Measurements from ENCODE around the gene RPS6KA2.
"Not testable (repeated sequence)": the region's sequence is repeated elsewhere in the genome, so short reads cannot be mapped to it uniquely, and the experiment has no call there.

The RPS6KA2 gene

GRCh38 chr6:166655713-166656229, 28.7 kb upstream of the RPS6KA2 start:
- DNase-seq: no peak

- DNase-seq: no peak
These were observed 28.2 kb upstream of the RPS6KA2 start for GRCh38 chr6:166655251-166655650.

- no peak for DNase-seq
These were observed 27.5 kb upstream of the RPS6KA2 start for GRCh38 chr6:166654573-166654972.

GRCh38 chr6:166653639-166653941, 26.5 kb upstream of the RPS6KA2 start:
- no peak for DNase-seq

- no peak for DNase-seq
These were observed 24.1 kb upstream of the RPS6KA2 start for GRCh38 chr6:166650824-166651807.

GRCh38 chr6:166650047-166650446, 23.0 kb upstream of the RPS6KA2 start:
- DNase-seq: no peak

- DNase-seq: no peak
These were observed 21.8 kb upstream of the RPS6KA2 start for GRCh38 chr6:166648846-166649245.

GRCh38 chr6:166647896-166648295, 20.8 kb upstream of the RPS6KA2 start:
- DNase-seq: no peak

GRCh38 chr6:166646716-166647115, 19.7 kb upstream of the RPS6KA2 start:
- DNase-seq: no peak

- DNase-seq: no peak
These were observed 18.8 kb upstream of the RPS6KA2 start for GRCh38 chr6:166645896-166646295.

GRCh38 chr6:166644681-166645080, 17.6 kb upstream of the RPS6KA2 start:
- no peak for DNase-seq

- peak; percentile 32 for DNase-seq
These were observed 17.0 kb upstream of the RPS6KA2 start for GRCh38 chr6:166643891-166644590.

GRCh38 chr6:166642646-166643045, 15.6 kb upstream of the RPS6KA2 start:
- no peak for DNase-seq

- peak; percentile 67 for DNase-seq
These were observed 13.4 kb upstream of the RPS6KA2 start for GRCh38 chr6:166640342-166641043.

GRCh38 chr6:166639921-166640320, 12.9 kb upstream of the RPS6KA2 start:
- no peak for DNase-seq

GRCh38 chr6:166638573-166638964, 11.5 kb upstream of the RPS6KA2 start:
- DNase-seq: no peak

GRCh38 chr6:166637812-166638572, 10.9 kb upstream of the RPS6KA2 start:
- DNase-seq: no peak

- DNase-seq: no peak
These were observed 9.9 kb upstream of the RPS6KA2 start for GRCh38 chr6:166636934-166637333.

- no peak for DNase-seq
These were observed 9.3 kb upstream of the RPS6KA2 start for GRCh38 chr6:166636191-166636933.

GRCh38 chr6:166635013-166635970, 8.2 kb upstream of the RPS6KA2 start:
- no peak for DNase-seq

- not testable (repeated sequence) for DNase-seq
These were observed 7.5 kb upstream of the RPS6KA2 start for GRCh38 chr6:166634581-166634980.
